DOHH2 (cell line): ENCODE results near the gene SLC66A2.

Source experiments
- CTCF ChIP-seq: fragments of 200-600 bp; sonication (generic); IDR thresholded peaks from one replicate; pipeline ENCODE4 v1.5.1; 2014; ENCODE audit warnings: antibody characterized with exemption, mild to moderate bottlenecking, low read depth, low read length; ENCODE audit not compliant: poor library complexity, severe bottlenecking
- EZH2phosphoT487 ChIP-seq: fragments of 200-600 bp; sonication (generic); IDR thresholded peaks from 2 replicates; pipeline ENCODE4 v1.6.1; 2017; ENCODE audit warnings: borderline replicate concordance, mild to moderate bottlenecking, antibody characterized with exemption, low read length, moderate library complexity, mixed read lengths

- TF ChIP-seq CTCF (no peak), EZH2phosphoT487 (no peak)
Observed at GRCh38 chr18:79866889-79867574, 84.4 kb downstream of the SLC66A2 start.
